ENCODE results near the gene FKBP8. TPM values are rescaled to one million over a fixed set of nuclear protein-coding genes. Genes with fewer than 3 reads are reported as not detected.
A peak's percentile ranks its signal among the peaks of the same experiment; 100 is the strongest.
"Not testable (repeated sequence)": the region's sequence is repeated elsewhere in the genome, so short reads cannot be mapped to it uniquely, and the experiment has no call there.

Gene FKBP8
- total RNA-seq, 2 experiments from 2014 or later = 208 to 211 TPM

DNA sequence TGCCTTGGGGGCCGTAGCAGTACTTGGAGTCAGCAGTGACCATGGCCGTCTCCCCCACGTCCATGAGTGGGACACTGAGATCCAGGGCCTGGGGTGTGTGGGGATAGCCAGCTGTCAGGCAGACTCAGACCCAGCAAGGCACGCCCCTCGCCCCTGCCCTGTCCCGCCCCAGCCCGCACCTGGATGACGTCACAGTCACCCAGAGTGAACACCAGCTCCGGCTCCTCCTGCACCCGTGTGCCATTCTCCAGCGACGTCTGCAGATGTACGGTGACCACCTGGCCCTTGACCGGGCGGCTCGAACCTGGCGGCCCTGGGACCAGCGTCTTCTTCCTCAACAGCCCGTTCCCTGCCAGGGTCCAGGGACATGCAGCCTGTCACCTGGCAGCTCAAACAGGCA lies 4.0 kb downstream of the FKBP8 start:
- Mint-ChIP-seq H3K27ac (no peak overlapping the region), H3K4me1 (peaks cover 19% of the 10 kb centered on the region), H3K27me3 (no peaks in the 10 kb centered on the region), H3K9me3 (ENCODE audit: low read depth) (no peaks in the 10 kb centered on the region), H3K36me3 (ENCODE audit: low read depth) (peaks cover 36% of the 10 kb centered on the region), H3K4me3 (no peak overlapping the region)
- CTCF ChIA-PET = interaction anchor here (0.6 to 1.1 kb wide), 2 partner anchors 9 to 330 kb away, joined by 3 read pairs; no protein-coding TSS in a partner anchor
- no peak for ATAC-seq
- intact Hi-C loops (cut with DNase I, micrococcal nuclease) = no loop called here
- no peak for DNase-seq
- POLR2A ChIA-PET = no interaction called here

DNA sequence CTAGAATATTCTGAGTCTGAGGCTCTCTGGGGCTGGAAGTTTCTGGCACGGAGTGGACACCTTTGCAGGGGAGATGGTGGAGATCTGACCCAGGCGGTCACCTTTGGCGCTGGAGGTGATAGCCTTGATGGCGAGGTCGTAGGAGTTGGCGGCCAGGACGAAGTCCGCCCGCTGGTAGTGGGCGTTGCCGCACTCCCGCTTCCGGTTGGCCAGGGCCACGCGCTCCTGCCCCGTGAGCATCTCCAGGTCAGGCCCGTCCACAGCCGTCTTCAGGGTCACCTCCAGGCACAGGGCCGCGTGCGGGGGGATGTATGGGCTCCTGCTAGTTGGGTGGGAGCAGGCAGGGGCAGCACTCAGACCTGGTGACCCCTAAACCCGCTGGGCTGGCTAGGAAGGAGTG lies 5.3 kb downstream of the FKBP8 start:
- POLR2A ChIA-PET = no interaction called here
- DNase-seq (no peak), ATAC-seq (no peak)
- Mint-ChIP-seq H3K9me3 (ENCODE audit: low read depth) (no peaks in the 10 kb centered on the region), H3K27me3 (no peaks in the 10 kb centered on the region), H3K27ac (no peak overlapping the region), H3K4me1 (peaks cover 14% of the 10 kb centered on the region), H3K36me3 (ENCODE audit: low read depth) (peaks cover 38% of the 10 kb centered on the region), H3K4me3 (no peak overlapping the region)
- intact Hi-C loops (cut with DNase I, micrococcal nuclease) = no loop called here
- CTCF ChIA-PET = interaction anchor here (0.6 kb wide), 2 partner anchors 243 to 286 kb away, joined by 4 to 5 read pairs; no protein-coding TSS in a partner anchor

DNA sequence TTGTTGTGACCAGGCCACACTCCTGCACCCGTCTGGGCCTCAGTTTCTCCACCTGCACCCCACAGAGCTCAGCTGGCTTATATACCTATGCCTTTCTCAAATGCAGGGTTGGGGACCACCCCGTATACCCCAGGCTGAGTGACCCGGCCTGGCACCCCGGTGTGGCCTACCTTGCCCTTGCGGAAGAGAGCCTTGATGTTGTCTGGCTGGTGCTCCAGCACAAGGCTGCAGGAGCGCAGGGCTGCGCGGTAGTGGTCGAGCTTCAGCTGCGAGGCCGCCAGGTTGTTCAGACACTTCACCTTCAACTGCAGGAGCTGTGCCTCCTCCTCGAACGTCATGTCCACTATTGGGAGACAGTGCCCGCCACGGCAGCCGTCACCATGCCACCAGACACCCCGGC lies 5.9 kb downstream of the FKBP8 start:
- Mint-ChIP-seq H3K4me3 (no peak overlapping the region), H3K27ac (no peak overlapping the region), H3K4me1 (peaks cover 12% of the 10 kb centered on the region), H3K36me3 (ENCODE audit: low read depth) (peaks cover 41% of the 10 kb centered on the region), H3K9me3 (ENCODE audit: low read depth) (no peaks in the 10 kb centered on the region), H3K27me3 (no peaks in the 10 kb centered on the region)
- no peak for DNase-seq
- ChIA-PET CTCF (interaction anchor here (0.6 kb wide), 1 partner anchor 285 kb away, joined by 4 read pairs; no protein-coding TSS in a partner anchor), POLR2A (no interaction called here)
- ATAC-seq = no peak
- intact Hi-C loops (cut with DNase I, micrococcal nuclease) = no loop called here

DNA sequence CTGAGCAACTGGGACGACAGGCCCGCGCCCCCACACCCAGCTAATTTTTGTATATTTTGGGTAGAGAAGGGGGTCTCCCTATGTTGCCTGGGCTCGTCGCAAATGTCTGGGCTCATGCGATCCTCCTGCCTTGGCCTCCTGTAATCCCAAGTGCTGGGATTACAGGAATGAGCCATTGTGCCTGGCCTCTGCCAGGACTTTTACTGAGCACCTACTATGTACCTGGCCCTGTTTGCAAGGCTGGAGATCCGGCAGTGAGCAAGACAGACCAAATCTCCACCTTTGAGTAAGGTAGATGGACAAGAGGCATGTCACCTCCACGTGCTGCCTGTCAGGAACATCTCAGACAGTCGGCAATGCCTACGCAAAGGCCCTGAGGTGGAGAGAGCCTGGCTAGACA lies 6.9 kb downstream of the FKBP8 start:
- ChIA-PET POLR2A (no interaction called here), CTCF (interaction anchor here (1.0 kb wide), 1 partner anchor 14 kb away, joined by 4 read pairs; no protein-coding TSS in a partner anchor)
- H3K4me3 Mint-ChIP-seq = no peak overlapping the region
- H3K4me1 Mint-ChIP-seq = peaks cover 6% of the 10 kb centered on the region
- peaks cover 45% of the 10 kb centered on the region for H3K36me3 Mint-ChIP-seq (ENCODE audit: low read depth)
- no peak overlapping the region for H3K27ac Mint-ChIP-seq
- intact Hi-C loops (cut with DNase I, micrococcal nuclease) = no loop called here
- no peak for ATAC-seq
- no peaks in the 10 kb centered on the region for H3K9me3 Mint-ChIP-seq (ENCODE audit: low read depth)
- no peaks in the 10 kb centered on the region for H3K27me3 Mint-ChIP-seq
- no peak for DNase-seq

DNA sequence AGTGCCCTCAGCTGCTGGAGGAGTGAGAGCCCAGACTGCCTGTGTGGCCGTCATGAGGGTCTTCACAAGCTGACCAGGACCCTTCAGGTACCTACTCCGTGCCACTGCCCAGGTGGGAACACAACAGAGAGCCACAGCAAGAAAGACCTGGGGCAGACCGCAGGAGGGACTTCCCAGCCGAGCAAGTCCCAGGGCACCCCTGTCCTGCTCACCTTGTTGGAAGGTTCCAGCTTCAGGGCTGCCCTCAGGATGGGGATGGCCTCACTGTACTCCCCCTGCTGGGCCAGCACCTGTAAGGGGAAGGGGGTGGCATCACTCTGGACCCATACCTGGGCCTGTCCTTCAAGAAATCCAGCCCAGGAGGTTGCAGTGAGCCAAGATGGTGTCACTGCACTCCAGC lies 10.3 kb downstream of the FKBP8 start:
- peaks cover 40% of the 10 kb centered on the region for H3K36me3 Mint-ChIP-seq (ENCODE audit: low read depth)
- H3K4me1 Mint-ChIP-seq = no peaks in the 10 kb centered on the region
- no peak overlapping the region for H3K27ac Mint-ChIP-seq
- ATAC-seq (no peak), DNase-seq (no peak)
- ChIA-PET POLR2A (interaction anchor here (0.6 kb wide), 1 partner anchor 271 kb away, joined by 3 read pairs; no protein-coding TSS in a partner anchor), CTCF (interaction anchor here (1.0 kb wide), 1 partner anchor 9 kb away, joined by 3 read pairs; no protein-coding TSS in a partner anchor)
- H3K9me3 Mint-ChIP-seq (ENCODE audit: low read depth) = no peaks in the 10 kb centered on the region
- H3K4me3 Mint-ChIP-seq = no peak overlapping the region
- no peaks in the 10 kb centered on the region for H3K27me3 Mint-ChIP-seq
- intact Hi-C loops (cut with DNase I, micrococcal nuclease) = no loop called here

DNA sequence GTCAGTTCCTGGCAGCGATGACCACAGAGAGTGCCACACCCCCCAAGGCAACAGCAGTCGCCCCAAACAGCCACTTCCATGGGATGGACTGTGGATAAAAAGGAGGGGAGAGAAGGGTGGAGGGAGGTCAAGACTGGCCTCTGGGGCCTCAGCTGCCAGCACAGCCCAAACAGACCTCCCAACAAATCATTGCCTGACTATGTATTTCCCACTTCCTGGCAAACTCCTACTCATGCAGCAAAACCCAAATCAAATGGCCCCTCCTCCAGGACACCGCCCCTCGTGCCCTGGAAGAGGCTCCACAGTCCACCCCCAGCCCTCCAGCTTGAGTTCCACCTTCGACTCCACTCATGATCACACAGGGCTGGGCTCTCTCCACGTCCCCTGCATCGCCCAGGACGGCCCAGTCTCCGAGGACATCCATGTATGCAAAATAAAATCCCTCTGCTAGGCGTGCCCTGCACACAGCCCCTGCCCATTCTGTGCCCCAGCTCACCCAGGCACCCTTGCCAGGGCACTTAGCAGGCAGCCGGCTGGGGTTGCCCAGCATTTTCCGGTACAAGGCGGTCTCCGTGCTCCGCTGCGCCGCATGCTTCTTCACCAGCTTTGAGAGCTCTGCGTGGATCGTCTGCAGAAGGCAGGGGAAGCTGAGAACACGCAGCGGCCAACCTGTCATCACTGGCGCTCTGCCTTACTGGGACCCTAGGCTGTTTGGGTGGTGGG lies 11.0 kb downstream of the FKBP8 start:
- intact Hi-C loops (cut with DNase I, micrococcal nuclease) = no loop called here

DNA sequence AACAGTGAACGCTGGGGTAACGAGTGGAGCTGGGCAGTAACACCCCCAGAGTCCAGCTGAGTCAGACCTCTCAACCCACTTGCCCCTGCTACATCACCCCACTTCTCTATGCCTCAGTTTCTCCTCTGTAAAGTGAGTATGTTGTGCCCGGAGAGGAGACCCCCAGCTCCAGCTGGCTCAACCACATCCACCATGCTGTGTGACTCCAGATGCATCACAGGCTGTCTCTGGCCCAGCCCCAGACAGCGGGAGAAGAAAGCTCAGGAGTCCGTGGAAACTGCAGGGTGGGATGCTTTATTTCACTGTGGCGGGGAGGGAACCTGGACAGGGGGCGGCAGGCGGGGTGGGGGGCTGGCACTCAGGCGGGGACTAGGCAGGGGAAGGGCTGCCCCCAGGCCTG lies 11.9 kb downstream of the FKBP8 start:
- Mint-ChIP-seq H3K27ac (no peak overlapping the region), H3K4me1 (no peaks in the 10 kb centered on the region), H3K9me3 (ENCODE audit: low read depth) (no peaks in the 10 kb centered on the region), H3K27me3 (no peaks in the 10 kb centered on the region), H3K4me3 (no peak overlapping the region), H3K36me3 (ENCODE audit: low read depth) (peaks cover 29% of the 10 kb centered on the region)
- DNase-seq (no peak), ATAC-seq (no peak)
- POLR2A ChIA-PET = no interaction called here
- CTCF ChIA-PET = interaction anchor here (0.7 to 0.9 kb wide), 2 partner anchors 20 to 203 kb away, joined by 3 to 4 read pairs; no protein-coding TSS in a partner anchor
- intact Hi-C loops (cut with DNase I, micrococcal nuclease) = no loop called here

More for the DNA sequence above, 11.0 kb downstream of the FKBP8 start:
- no peak for DNase-seq
- ChIA-PET POLR2A (interaction anchor here (0.6 kb wide), 1 partner anchor 271 kb away, joined by 3 read pairs; no protein-coding TSS in a partner anchor), CTCF (interaction anchor here (0.7 to 0.9 kb wide), 2 partner anchors 21 to 204 kb away, joined by 3 to 4 read pairs; no protein-coding TSS in a partner anchor)
- Mint-ChIP-seq H3K36me3 (ENCODE audit: low read depth) (peaks cover 36% of the 10 kb centered on the region), H3K4me1 (no peaks in the 10 kb centered on the region), H3K4me3 (no peak overlapping the region), H3K9me3 (ENCODE audit: low read depth) (no peaks in the 10 kb centered on the region), H3K27me3 (no peaks in the 10 kb centered on the region), H3K27ac (no peak overlapping the region)
- ATAC-seq = no peak

DNA sequence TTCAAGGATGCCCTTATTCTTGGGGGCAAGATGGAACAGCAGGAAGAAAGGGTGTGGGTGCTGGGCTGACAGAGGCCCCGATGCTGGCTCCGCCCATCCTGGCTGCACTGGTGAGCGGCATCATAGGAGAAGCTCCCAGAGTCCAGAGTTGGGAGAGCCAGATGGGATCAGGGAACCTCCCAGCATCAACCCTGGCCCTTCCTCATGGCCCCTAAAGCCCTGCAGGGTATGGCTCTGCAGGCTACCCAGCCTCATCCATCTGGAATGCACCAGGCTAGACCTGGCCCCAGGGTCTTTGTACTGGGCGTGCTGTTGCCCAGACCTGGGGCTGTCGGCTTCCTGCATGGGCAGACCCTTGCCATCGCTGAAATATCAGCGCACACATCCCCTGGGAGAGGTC lies 13.6 kb downstream of the FKBP8 start:
- no peak for ATAC-seq
- intact Hi-C loops (cut with DNase I, micrococcal nuclease) = no loop called here
- ChIA-PET CTCF (interaction anchor here (1.0 to 1.5 kb wide), 3 partner anchors 9 to 22 kb away, joined by 3 read pairs; no protein-coding TSS in a partner anchor), POLR2A (no interaction called here)
- no peak overlapping the region for H3K27ac Mint-ChIP-seq
- H3K4me3 Mint-ChIP-seq = no peak overlapping the region
- no peaks in the 10 kb centered on the region for H3K4me1 Mint-ChIP-seq
- DNase-seq = no peak
- no peaks in the 10 kb centered on the region for H3K27me3 Mint-ChIP-seq
- peaks cover 18% of the 10 kb centered on the region for H3K36me3 Mint-ChIP-seq (ENCODE audit: low read depth)
- H3K9me3 Mint-ChIP-seq (ENCODE audit: low read depth) = no peaks in the 10 kb centered on the region

DNA sequence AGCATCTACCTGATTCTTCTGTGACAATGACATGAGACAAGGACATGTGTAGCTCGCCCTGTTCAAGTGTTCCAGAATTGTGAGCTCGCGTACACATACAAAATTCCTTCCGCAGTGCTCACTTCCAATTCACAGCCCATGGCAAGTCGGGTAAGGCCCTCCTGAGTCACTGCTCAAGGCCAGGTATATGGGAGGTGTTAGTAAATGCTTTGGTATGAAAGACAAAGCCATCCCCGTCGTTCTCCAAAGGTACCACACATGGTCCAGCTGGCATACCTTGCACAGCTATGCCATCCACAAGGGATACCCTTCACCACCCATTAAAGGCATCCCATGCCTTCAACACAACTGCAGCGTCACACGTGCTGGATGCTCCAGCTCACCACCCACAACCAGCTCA lies 17.1 kb downstream of the FKBP8 start:
- Mint-ChIP-seq H3K4me3 (no peak overlapping the region), H3K9me3 (ENCODE audit: low read depth) (no peaks in the 10 kb centered on the region), H3K4me1 (peaks cover 5% of the 10 kb centered on the region), H3K27ac (no peak overlapping the region), H3K27me3 (no peaks in the 10 kb centered on the region), H3K36me3 (ENCODE audit: low read depth) (peaks cover 2% of the 10 kb centered on the region)
- POLR2A ChIA-PET = interaction anchor here (0.6 kb wide), 1 partner anchor 9 kb away, joined by 3 read pairs; no protein-coding TSS in a partner anchor
- ATAC-seq (no peak), DNase-seq (no peak)
- intact Hi-C loops (cut with DNase I, micrococcal nuclease) = no loop called here
- CTCF ChIA-PET = interaction anchor here (0.5 to 0.9 kb wide), 4 partner anchors 18 to 1355 kb away, joined by 3 to 5 read pairs (median 4); no protein-coding TSS in a partner anchor

DNA sequence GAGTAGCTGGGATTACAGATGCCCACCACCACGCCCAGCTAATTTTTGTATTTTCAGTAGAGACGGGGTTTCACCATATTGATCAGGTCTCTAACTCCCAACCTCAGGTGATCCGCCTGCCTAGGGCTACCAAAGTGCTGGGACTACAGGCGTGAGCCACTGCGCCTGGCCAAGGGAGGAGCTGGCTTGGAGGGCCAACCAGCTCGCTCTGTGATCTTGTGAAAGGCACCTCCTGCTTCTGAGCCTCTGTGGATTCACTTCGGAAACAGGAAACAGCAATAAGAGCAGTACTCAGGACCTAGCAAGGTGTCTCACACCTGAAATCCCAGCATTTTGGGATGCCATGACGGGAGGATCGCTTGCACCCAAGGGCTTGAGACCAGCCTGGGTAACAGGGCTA lies 19.5 kb downstream of the FKBP8 start:
- no peaks in the 10 kb centered on the region for H3K9me3 Mint-ChIP-seq (ENCODE audit: low read depth)
- H3K4me1 Mint-ChIP-seq = peaks cover 11% of the 10 kb centered on the region
- intact Hi-C loops (cut with DNase I, micrococcal nuclease) = no loop called here
- no peak overlapping the region for H3K27ac Mint-ChIP-seq
- no peaks in the 10 kb centered on the region for H3K27me3 Mint-ChIP-seq
- CTCF ChIA-PET = interaction anchor here (1.7 to 1.9 kb wide), 2 partner anchors 20 to 34 kb away, joined by 4 to 5 read pairs; partner anchors contain the start of gene KXD1
- ATAC-seq (no peak), DNase-seq (no peak)
- H3K4me3 Mint-ChIP-seq = no peak overlapping the region
- H3K36me3 Mint-ChIP-seq (ENCODE audit: low read depth) = no peaks in the 10 kb centered on the region
- POLR2A ChIA-PET = no interaction called here

DNA sequence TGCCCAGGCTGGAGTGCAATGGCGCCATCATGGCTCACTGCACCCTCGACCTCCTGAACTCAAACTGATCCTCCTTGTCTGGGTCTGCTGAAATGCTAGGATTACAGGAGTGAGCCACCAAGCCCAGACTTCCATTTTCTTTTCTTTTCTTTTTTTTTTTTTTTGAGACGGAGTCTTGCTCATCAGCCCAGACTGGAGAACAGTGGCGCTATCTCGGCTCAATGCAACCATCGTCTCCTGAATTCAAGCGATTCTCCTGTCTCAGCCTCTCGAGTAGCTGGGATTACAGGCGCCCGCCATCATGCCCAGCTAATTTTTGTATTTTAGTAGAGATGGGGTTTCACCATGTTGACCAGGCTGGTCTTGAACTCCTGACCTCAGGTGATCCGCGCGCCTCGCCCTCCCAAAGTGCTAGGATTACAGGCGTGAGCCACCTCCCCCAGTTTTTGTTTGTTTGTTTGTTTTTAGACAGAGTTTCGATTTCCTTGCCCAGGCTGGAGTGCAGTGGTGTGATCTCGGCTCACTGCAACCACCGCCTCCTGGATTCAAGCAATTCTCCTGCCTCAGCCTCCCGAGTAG lies 20.4 kb downstream of the FKBP8 start:
- peaks cover 13% of the 10 kb centered on the region for H3K4me1 Mint-ChIP-seq
- not testable (repeated sequence) for H3K27me3 Mint-ChIP-seq; H3K36me3 Mint-ChIP-seq (ENCODE audit: low read depth); H3K9me3 Mint-ChIP-seq (ENCODE audit: low read depth); ATAC-seq; DNase-seq
- peak overlapping the region; percentile 80 for H3K4me3 Mint-ChIP-seq
- H3K27ac Mint-ChIP-seq = peak overlapping the region; percentile 93
- intact Hi-C loops (cut with DNase I, micrococcal nuclease) = loop anchor here (1.0 kb wide), 19 partner anchors 21 to 797 kb away; partner anchors contain the start of genes COPE (in 2 of the 2), DDX49 (in 2 of the 2), KXD1 (in 2 of the 2) and UBA52 (in 2 of the 2)
- POLR2A ChIA-PET = interaction anchor here (0.6 to 2.7 kb wide), 4 partner anchors 21 to 107 kb away, joined by 4 to 15 read pairs (median 4); partner anchors contain the start of genes FKBP8 and KXD1
- CTCF ChIA-PET = interaction anchor here (0.6 to 1.9 kb wide), 7 partner anchors 13 to 80 kb away, joined by 3 to 5 read pairs (median 4); partner anchors contain the start of gene KXD1
